ENCODE results near the gene SBF2. TPM values are rescaled to one million over a fixed set of nuclear protein-coding genes. Genes with fewer than 3 reads are reported as not detected.

The SBF2 gene
- total RNA-seq, 4 donors from 2014 or later, result 29.7 to 60.4 (median 36.0) TPM

DNA sequence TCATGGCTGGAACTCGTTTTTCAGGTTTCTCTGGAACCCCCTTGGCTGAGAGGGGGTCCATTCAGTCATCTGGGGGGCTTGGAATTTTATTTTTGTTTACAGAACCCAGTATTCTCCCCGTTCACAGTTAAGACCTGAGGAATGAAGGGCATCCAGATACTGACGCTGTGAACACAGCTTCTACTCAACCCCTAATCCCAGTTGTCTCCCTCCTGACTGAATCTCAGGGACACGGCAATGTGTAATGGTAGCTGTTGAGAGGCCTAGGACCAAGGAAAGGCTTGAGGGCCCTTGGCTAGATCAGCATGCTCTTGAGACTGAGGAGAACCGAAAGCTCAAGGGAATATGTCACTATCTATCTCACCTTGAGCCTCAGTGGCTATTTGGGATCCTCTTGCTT, 516.5 kb downstream of the SBF2 start:
- H3K4me3 ChIP-seq (ENCODE audit: low read depth, poor library complexity, severe bottlenecking), result no peak overlapping the region
- intact Hi-C loops (cut with DNase I; ENCODE audit: low total_unique reads), result no loop called here
- 88 to 90% methylated on average over 5 of the region's 5 CpGs for WGBS, 2 donors
- DNase-seq (ENCODE audit: low spot score in 2 of 2), result peak in 1 of 2 donors; percentile 25
- no peak for TF ChIP-seq POLR2A (IDR thresholded peaks at IDR 0.05)
- TF ChIP-seq, protein P1, sequence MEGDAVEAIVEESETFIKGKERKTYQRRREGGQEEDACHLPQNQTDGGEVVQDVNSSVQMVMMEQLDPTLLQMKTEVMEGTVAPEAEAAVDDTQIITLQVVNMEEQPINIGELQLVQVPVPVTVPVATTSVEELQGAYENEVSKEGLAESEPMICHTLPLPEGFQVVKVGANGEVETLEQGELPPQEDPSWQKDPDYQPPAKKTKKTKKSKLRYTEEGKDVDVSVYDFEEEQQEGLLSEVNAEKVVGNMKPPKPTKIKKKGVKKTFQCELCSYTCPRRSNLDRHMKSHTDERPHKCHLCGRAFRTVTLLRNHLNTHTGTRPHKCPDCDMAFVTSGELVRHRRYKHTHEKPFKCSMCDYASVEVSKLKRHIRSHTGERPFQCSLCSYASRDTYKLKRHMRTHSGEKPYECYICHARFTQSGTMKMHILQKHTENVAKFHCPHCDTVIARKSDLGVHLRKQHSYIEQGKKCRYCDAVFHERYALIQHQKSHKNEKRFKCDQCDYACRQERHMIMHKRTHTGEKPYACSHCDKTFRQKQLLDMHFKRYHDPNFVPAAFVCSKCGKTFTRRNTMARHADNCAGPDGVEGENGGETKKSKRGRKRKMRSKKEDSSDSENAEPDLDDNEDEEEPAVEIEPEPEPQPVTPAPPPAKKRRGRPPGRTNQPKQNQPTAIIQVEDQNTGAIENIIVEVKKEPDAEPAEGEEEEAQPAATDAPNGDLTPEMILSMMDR (IDR thresholded peaks at IDR 0.05), result no peak

DNA sequence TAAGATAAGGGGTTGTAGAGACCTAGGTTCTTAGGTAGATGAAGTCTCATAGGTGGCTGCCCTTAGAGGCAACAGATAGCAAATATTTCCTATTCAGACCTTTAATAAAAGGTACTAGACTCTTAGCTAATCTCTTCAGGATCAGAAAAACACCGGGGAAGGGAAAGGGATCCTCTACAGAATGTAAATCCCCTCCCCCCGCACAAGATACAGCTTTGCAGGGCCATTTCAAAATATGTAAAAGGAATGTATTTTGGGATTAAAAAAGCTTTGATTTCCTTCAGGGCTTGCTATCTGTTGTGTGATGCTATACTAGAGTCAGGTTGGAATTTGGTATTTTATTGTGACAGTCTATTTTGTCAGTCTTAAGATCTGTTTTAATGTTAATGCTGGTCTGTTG, 517.0 kb downstream of the SBF2 start:
- WGBS, 2 donors, result 74 to 83% methylated on average over 2 of the region's 2 CpGs
- DNase-seq (ENCODE audit: low spot score in 2 of 2), result no peak
- intact Hi-C loops (cut with DNase I; ENCODE audit: low total_unique reads), result no loop called here
- TF ChIP-seq, protein P1 (IDR thresholded peaks at IDR 0.05), result no peak
- no peak for TF ChIP-seq POLR2A (IDR thresholded peaks at IDR 0.05)
- no peak overlapping the region for H3K4me3 ChIP-seq (ENCODE audit: low read depth, poor library complexity, severe bottlenecking)

DNA sequence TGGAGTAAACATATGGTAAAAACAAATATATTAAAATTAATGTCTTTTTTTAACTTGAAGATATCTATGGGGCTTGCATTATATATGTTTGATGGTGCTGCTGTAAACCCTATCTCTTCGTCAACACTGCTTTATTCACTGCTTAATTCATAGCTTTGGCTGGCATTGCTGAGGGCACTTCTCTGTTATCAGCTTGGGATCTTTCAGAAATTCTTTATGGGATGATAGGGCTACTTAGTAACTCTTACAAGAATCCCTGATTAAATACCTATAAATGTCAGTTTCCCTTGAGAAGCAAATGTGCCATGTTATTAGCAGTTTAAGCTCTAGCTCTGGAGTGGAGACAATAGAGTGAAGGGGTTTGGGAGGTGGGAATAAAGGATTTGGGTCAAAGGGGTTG, 517.8 kb downstream of the SBF2 start:
- DNase-seq (ENCODE audit: low spot score in 2 of 2), result no peak
- TF ChIP-seq, protein P1 (IDR thresholded peaks at IDR 0.05), result no peak
- no peak for TF ChIP-seq POLR2A (IDR thresholded peaks at IDR 0.05)
- H3K4me3 ChIP-seq (ENCODE audit: low read depth, poor library complexity, severe bottlenecking), result no peak overlapping the region
- intact Hi-C loops (cut with DNase I; ENCODE audit: low total_unique reads), result no loop called here
- WGBS, 2 donors, result 81 to 86% methylated on average over 1 of the region's 1 CpG

DNA sequence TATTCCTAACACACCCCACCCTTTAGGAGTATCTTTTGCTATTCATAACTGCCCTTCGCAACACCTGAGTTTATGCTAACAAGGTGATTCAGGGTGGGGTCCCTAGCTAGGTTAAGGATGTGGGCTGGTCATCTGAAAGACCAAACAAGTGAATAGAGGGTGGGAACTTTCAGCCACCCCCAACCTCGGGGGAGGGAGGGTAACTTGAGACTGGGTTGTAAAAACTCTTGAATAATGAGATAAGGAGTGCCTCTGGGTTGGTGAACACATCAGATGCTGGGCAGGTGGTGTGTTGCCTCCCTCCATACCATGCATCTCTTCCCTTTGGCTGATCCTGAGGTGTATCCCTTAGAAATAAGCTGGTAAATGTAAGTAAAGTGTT, 518.6 kb downstream of the SBF2 start:
- WGBS, 2 donors, result 39 to 72% methylated on average over 2 of the region's 2 CpGs
- DNase-seq (ENCODE audit: low spot score in 2 of 2), result peak in 1 of 2 donors; percentile 8
- intact Hi-C loops (cut with DNase I; ENCODE audit: low total_unique reads), result no loop called here
- no peak overlapping the region for H3K4me3 ChIP-seq (ENCODE audit: low read depth, poor library complexity, severe bottlenecking)
- TF ChIP-seq, protein P1 (IDR thresholded peaks at IDR 0.05), result no peak
- no peak for TF ChIP-seq POLR2A (IDR thresholded peaks at IDR 0.05)

DNA sequence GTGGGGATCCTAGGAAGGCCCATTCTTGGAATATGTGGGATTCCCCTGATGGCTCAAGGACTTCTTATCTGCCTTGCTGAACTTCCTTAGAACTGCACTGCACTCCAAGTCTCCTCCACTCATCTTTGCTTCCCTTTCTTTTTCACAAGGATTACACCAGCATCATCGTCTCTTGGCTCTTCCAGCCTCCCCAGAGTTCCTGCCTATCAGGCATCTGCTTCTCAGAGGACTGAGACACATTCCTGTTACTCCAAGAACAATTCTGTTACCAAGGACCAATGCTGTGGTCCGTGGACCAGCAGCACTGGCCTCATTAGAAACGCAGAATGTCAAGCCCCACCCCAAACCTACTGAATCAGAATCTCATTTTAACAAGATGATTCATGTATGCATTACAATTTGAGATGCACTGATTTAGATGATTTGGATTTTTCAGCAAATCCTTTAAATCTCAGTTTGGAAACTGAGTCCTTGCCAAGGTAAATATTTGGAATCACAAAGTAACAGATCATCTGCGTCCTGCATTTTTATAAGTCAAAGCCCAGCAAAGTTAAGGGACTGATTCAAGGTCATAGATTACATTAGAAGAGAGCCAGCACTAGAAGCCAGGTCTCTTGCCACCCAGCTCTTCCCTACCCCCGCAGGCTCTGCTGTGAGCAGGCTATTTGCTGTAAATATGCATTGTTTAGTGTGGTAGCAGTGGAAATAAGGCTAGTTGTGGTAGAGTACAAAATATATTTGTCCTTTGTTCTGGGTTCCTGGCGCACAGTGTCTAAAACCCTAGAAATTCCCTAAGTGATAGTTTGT, 519.2 kb downstream of the SBF2 start:
- intact Hi-C loops (cut with DNase I; ENCODE audit: low total_unique reads), result no loop called here
- TF ChIP-seq, protein P1 (IDR thresholded peaks at IDR 0.05), result no peak
- TF ChIP-seq POLR2A (IDR thresholded peaks at IDR 0.05), result no peak
- DNase-seq (ENCODE audit: low spot score in 2 of 2), result peak in 1 of 2 donors; percentile 23
- no peak overlapping the region for H3K4me3 ChIP-seq (ENCODE audit: low read depth, poor library complexity, severe bottlenecking)
- WGBS, 2 donors, result 43 to 45% methylated on average over 6 of the region's 6 CpGs

DNA sequence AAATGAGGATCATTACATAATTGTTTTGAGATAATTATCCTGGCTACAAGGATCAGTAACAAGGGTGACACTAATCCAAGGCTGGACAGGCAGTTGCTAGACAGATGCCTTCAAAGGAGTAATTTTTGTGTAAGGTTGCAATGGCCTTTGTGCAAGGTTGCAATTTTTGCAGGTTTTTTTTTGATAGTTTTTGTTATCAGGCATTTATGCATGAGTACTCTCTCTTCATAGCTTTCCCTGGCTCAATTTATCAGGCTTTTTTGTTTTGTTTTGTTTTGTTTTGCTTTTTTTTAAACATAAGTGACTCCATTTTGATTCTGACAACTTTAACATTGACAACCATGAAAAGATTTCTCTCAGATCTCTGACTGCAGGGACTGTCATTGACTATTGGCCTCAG, 519.9 kb downstream of the SBF2 start:
- TF ChIP-seq POLR2A (IDR thresholded peaks at IDR 0.05), result no peak
- TF ChIP-seq, protein P1 (IDR thresholded peaks at IDR 0.05), result no peak
- intact Hi-C loops (cut with DNase I; ENCODE audit: low total_unique reads), result no loop called here
- no peak overlapping the region for H3K4me3 ChIP-seq (ENCODE audit: low read depth, poor library complexity, severe bottlenecking)
- DNase-seq (ENCODE audit: low spot score in 2 of 2), result no peak

Data from lower leg skin (tissue), 4 donors.